HG02884 (cell line): ENCODE results near the gene PTPRK.

Source experiments
- ATAC-seq: cut with Tn5 transposase; IDR thresholded peaks from one replicate; pipeline ENCODE4 v1.9.1; 2021; ENCODE audit warnings: mild to moderate bottlenecking, moderate library complexity; ENCODE audit not compliant: unreplicated experiment

PTPRK gene

DNA sequence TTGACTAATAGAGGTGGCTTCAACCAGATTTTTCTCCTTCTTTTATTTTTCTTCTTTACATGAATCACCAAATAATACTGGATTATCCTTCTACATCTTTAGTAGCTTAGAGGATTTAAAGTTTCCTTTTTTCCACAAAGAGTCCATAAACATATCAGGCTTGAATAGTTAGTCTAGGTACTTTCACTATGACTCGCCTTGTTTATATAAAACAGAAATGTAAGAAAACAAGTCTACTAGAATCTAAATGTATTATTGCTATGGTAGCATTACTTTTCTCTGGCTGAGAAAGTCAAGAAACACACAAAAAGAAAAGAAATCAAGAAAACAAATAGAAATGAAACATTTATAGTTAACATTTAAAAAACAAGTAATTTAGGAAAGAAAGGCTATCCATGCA lies 215.2 kb downstream of the PTPRK start:
- no peak for ATAC-seq

DNA sequence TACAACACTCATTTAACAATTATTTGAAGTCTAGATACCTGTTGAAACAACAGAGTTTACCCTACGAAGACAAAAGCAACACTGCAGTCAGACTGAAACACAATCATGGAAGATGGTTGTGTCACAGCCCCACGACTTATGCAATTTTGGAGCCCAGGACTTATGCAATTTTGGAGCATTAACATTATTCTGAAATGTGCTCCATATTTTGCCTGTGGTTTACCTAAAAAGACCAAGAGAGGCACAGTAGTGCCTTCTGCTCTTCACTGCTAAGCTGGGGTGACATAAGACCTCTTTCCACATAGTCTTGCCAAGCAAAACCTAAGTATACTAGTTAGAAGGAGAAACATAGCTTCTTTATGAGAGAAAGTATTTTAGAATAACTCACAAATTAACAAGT lies 216.5 kb downstream of the PTPRK start:
- ATAC-seq = no peak

DNA sequence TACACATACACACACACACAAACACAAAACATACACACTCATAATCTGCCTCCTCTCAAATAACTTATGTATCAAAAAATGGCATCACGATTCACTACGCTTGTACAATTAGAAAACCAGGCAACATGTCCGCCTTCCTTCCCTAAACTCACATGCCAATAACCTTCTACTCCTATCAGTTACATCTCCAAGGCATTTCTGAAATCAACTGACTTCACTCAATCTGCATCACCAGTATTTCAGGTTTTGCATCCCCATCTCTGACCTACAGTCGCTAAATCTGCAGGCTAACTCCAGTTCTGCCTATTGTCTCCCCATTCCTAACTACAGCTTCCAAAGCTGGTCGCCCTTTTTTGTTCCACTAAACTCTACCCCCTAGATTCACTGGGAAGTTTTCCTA lies 217.5 kb downstream of the PTPRK start:
- ATAC-seq = no peak

DNA sequence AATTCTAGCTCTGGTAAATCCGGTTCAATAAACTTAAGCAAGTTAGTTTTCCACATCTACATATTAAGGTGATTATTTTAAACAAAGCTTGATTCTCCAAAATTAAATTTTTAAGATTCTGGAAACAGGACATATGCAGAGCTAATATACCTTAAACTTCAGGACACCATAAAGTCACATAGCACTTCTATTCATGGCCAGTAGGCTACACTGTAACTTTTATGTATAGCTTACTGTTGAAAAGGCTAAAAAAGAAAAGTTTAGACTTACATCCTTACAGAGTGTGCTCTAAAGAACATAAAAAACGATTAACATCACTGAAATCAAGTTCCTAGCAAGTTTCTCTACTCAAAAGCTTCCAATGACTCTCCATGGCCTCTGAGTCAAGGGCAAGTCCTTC lies 224.7 kb downstream of the PTPRK start:
- no peak for ATAC-seq

DNA sequence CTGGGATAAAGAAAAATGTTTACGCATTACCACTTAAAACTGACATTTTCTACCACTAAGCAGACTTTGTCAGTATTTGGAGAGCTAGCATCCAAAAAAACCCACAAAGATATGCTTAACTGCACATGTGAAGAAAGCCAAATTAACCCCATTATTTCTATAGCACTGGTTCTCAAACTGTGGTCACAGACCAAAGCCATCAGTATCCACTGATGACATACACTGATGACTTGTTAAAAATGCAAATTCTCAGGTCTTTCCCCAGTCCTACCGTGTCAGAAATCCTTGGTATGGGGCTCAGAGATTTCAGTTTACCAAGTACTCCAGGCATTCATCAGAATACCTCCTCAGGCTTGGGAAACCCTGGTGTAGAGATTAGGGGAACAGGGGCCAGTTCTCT lies 230.2 kb downstream of the PTPRK start:
- ATAC-seq = no peak

DNA sequence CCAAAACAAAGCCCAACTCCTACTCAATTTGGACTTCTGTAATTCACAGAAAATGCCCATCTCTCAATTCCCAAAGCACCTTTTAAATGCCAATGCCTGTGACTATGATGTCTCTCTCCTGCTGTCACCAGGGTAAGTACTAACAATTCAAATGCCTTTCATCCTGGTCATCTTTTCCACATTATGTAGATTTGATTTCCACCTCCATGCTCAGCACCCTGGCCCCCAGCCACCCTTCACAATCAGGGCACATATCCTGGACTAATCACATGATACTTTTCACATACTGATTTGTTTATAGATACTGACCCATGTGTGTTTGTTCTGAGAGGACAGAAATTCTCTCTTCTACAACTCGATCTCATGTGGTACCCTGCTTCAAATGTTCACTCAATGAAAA lies 236.3 kb downstream of the PTPRK start:
- ATAC-seq = no peak

DNA sequence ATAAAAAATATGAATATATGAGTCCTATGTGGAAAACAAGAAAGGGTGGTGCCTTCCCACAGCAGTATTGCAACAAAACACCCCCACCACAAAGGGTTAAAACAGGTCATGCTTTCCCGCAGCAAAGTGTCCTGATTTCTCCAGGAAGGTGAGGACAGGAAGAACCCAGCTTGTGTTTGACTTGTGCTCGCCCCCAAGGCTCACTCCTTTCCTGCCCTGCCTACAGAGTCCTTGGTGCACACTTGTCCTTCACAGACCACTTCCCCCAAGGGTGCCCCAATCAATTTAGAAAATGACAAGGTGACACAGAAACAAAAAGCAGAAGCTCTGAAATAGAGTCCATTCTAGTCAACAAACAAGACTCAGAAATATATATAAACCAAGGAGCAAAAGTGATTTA lies 237.4 kb downstream of the PTPRK start:
- no peak for ATAC-seq

DNA sequence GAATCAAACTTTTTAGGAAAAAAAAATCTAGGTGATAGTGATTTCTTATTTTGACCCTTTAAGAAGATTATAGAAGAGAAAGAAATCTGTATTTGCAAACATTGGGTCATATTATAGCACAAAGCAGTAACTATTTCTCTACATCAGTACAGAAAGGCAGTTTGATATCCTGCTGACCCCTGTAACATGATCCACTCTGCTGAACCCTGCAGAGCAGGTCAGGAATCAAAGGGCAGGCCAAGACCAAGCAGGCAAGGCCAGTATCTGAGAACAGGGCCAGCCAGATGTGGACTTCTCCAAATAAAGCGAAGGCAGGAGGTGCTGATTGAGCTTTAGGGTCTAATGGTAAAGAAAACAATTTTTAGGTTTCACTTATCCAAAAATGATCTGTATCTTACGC lies 239.4 kb downstream of the PTPRK start:
- ATAC-seq = no peak

DNA sequence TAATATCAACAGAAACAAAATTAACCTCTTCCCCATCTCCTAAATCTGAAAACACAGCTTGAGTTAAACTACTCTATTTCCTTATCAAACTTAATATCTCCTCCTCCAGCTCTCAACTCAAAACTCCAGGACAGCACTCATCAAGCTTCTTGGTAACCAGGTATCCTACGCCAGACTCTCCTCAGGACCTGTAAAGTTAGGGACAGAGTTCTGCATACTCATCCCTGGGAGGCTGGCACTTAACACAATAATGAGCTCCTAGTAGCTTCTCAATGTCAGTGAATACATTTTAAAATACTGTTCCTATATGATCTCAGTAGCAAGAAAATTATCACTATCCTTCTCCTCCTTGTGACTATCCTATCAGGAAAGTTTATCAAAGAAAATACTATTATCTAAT lies 240.3 kb downstream of the PTPRK start:
- ATAC-seq = no peak

DNA sequence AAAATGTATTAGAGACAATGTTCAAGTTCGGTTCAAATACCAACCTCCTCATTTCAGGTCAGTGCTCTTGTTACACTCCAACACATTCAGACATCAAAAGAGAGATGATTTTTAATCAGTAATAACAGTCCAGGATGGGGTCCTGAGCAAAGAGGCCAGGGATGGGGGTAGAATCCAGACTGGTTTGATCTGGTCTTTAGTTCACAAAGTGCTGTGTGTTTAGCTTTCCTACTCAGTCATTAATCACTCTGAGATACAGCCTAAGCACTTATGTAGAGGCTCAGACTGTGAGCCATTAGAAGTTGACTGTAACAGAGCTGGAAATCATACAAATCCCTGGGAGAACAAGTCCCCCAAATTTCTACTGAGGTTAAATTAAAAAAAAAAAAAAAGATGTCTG lies 241.6 kb downstream of the PTPRK start:
- no peak for ATAC-seq

DNA sequence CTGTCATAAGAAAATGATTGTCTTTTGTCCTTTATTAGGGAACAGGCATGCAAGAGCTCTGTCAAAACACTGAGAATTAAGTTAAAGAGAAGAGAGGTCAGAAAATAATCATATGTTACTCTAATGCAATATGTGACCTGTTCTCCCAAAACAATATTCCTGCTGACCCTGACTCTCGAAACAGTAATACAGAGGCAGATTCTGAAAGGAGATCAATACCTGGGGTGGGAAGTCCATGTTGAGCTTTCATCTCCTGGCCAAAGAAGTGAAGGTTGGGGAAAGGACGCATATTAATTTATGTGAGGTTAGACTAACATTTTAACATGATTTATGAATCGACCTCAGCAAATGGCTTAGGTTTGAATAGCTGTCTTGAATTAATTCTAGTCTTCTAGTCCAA lies 243.0 kb downstream of the PTPRK start:
- ATAC-seq = no peak

DNA sequence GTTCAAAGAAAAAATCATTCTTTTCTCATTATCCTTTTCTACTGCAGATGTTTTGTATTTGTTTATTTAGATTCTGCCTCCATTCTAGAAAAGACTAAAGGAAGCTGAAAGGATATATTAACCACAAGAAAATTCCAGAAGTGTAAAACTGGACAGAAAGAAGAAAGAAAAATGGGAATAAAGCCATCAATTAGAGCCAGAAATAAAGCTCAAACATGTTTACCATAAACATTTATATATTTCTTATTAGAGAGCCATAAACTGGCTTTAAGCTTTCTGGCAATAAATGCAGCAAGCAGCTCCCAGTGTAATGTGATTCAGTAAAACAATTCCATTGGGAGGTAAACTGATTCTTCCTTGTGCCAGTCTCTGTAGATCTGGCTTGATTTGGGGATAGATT lies 244.1 kb downstream of the PTPRK start:
- ATAC-seq = no peak

DNA sequence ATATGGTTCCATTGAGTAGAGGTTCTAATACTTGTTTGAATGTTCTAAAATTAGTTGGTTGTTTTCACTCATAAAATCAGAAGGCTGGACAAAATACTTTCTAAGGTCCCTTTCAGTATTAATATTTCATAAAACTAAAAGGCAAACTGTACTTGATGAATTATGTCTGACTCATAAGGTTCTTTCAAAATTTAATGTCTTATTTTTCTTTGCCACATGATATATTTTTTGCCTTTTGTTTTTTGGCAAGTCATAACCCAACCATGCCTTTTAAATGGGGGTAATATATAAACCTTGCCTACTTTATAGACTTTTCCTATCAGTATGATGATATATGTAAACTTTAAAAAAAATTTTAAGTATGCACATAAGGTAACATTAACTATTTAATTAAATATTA lies 244.7 kb downstream of the PTPRK start:
- ATAC-seq = no peak

DNA sequence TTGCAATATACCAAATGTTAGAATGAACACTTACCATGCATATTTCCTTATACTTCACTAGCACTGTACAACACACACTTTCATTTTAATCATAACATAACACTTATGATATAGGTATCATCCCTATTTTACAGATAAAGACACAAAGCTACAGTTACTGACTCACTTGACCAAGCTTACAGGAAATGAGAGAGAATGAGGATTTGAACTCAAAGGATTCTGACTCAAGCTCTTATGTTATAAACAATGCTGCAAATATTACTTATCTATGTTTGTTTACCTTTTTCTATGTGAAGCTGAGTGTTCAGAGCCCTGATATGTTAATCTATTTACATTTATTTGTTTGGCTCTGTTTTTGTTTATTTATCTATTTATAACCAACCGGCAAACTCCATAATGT lies 245.4 kb downstream of the PTPRK start:
- ATAC-seq = no peak

DNA sequence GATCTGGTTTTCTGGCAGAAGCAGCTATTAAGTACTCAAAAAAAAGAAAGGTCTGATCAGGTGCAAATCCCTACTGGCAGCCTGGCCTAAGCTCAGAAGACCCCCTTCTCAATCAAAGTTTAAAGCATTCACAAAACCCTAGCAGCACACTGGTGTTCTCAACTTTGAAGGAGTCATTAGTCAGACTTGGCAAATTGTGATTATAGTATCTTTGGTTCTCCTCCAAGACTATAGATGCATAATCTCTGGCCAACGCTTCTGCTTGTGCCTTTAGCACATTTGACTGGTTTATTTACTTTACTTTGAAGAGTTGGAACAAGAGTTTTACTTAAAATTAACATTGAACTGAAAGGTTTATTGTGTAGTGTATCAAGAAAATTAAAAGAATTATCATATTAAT lies 248.9 kb downstream of the PTPRK start:
- no peak for ATAC-seq

DNA sequence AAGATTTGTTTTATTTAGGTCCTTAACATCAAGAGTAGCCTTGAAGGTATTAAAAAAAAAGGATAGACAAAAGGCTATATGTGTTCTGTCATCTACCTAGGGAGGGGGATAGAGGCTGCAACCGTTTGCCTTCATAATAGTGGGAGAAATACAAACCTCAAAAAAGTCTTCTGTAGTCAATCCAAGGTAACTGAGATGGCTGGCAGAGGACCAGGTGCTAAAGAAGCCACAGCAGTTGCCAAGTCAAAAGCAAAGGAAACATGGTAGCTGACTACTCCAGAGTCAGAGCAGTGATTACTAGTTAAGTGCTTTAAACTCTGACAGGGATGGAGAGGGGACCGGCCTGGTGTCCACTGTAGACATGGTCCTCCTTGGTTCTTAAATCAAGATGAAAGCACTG lies 249.4 kb downstream of the PTPRK start:
- ATAC-seq = no peak

DNA sequence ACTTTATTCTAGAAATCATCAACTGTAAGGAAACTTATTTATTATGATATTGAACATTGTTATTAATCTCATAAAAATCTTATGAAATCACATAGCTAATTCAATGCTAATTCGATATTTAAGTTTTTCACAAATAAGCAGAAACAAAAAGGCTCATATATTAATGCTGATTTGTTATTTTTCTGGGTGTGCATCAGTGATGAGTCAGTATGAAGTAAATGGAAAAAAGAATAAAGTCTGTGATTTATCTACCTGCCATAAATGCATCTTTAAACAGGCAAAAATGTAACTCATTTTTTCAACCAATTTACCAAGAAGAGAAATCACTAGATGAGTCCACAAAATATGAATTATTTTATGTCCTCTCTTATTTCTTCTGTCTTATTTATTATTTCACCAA lies 253.5 kb downstream of the PTPRK start:
- ATAC-seq = no peak

DNA sequence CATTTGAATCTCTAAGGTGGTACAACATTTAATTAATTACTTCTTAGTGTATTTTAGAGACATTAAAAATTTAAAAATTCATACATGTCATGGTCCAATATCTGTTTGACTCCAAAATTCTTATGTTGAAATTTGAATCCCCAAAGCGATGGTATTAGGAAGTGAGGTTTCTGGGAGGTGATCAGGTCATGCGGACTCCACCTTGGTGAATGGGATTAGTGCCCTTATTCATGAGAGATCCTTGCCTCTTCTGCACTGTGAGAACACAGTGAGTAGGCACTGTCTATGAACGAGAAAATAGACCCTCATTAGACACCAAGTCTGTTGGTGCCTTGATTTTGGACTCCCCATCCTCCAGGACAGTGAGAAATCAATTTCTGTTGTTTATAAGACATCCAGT lies 254.7 kb downstream of the PTPRK start:
- ATAC-seq = no peak

DNA sequence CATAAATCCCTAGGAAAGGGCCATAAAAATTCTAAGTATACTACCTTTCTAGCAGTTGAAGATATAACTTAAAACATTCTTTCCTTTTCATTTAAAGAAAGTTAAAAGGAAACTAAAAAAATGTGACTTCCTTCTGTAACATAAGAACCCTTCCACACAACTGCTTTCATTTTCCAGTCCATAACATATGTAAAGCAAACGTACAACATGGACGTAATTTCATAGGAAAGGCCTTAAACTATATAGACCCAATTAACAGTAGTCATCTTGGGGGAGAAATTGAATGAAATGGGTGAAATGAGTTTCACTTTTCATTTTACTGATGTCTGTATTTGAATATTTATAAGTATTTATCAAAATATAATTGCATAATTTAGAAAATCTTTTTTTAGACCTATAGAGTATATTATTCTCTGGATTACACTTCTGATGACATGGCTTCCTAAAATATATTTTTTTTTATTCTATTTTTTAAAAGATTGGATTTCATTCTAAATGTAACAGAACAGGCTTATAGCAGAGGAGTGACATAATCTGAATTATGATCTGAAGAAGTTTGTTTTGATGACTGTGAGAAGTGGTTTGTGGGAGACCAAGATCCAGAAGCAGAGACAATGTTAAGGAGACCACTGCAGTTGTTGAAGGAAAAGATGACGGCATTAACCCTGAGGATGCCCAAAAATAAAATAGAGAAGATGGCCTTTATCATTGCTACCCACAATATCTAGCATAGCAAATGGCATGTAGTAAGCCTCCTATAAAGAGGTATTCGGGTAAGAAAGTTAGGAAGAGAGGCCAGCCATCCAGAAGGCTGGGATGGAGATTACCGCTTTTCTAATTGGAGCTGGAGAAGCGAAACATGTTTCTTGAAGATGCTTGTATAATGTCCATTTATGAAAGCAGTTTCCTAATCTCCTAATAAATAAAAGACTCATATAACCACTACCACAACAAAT lies 260.4 kb downstream of the PTPRK start:
- peak; percentile 42 for ATAC-seq

DNA sequence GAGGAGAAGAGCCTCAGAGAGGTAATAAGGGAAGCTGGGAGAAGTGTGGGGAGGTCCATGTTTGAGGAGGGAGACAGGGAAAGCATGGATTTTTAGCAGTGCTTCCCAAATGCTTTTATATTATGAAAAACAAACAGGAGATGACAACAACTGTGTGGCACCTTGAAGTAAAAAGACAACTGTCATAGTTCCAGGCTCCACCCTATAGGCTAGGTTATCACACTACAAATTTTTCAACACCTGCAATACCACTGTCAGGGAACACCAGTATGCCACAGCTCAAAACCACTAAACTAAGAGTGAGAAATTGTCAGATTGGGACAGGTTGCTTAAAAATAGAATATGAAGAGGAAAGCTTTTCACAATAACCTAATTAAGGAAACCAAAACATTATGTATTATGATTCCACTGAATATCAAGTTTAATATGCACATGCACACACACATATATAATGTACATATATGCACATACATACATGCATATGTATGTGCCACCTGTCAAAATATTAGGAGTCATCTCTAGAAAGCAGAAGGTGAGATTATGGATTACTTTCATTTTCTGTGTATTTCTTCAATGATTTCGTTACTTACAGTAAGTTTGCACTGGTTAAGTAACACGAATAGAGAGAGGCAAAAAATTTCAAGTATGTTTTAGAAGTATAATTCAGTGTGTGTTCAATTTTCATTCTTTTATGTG lies 261.2 kb downstream of the PTPRK start:
- ATAC-seq = peak; percentile 94

DNA sequence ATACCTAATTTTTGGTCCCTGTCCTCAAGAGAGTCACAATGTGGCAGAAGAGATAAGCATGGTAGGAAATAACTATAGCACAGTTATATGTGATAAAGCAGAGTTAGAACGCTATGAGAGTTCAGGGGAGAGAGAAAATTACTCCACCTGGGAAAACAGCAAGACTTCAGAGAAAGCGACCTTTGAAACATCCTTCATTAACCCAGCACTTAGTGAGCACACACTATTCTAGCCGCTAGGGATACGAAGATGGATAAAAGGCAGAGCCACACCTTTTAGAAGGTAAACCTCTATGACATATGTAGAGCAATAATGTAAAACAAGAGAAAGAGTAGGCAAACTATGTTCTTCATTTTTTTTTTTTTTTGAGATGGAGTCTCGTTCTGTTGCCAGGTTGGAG lies 264.3 kb downstream of the PTPRK start:
- no peak for ATAC-seq
